DOHH2 (cell line): ENCODE data around the gene TMEM30A.

Source experiments
- H3F3A ChIP-seq: fragments of 200-600 bp; sonication (generic), shearing (Covaris generic); 2 replicates; pipeline ENCODE4 v1.6.0; 2016; ENCODE audit warnings: antibody characterized with exemption, mild to moderate bottlenecking; ENCODE audit not compliant: control insufficient read depth, insufficient read depth
- H3K27ac ChIP-seq: fragments of 200-600 bp; sonication (generic); 2 replicates; pipeline ENCODE4 v1.5.1; 2014; ENCODE audit warnings: low read depth, mild to moderate bottlenecking, low read length, moderate library complexity
- H3K27me3 ChIP-seq: fragments of 200-600 bp; sonication (generic); 2 replicates; pipeline ENCODE4 v1.6.1; 2014; ENCODE audit warnings: mild to moderate bottlenecking, low read length, mixed read lengths; ENCODE audit not compliant: control insufficient read depth
- H3K36me3 ChIP-seq: fragments of 200-600 bp; sonication (generic); 2 replicates; pipeline ENCODE4 v1.6.1; 2014; ENCODE audit warnings: mild to moderate bottlenecking, low read length, moderate library complexity, mixed read lengths; ENCODE audit not compliant: control insufficient read depth
- H3K4me1 ChIP-seq: fragments of 200-600 bp; sonication (generic); 2 replicates; pipeline ENCODE4 v1.6.1; 2014; ENCODE audit warnings: mild to moderate bottlenecking, low read length, mixed read lengths; ENCODE audit not compliant: control insufficient read depth
- H3K4me2 ChIP-seq: fragments of 200-600 bp; sonication (generic); 2 replicates; pipeline ENCODE4 v1.6.0; 2014; ENCODE audit warnings: mild to moderate bottlenecking, low read length, moderate library complexity
- H3K4me3 ChIP-seq: fragments of 200-600 bp; sonication (generic); 2 replicates; pipeline ENCODE4 v1.5.1; 2014; ENCODE audit warnings: mild to moderate bottlenecking, low read length, mixed read lengths
- H3K79me2 ChIP-seq: fragments of 200-600 bp; sonication (generic); 2 replicates; pipeline ENCODE4 v1.6.1; 2014; ENCODE audit warnings: mild to moderate bottlenecking, low read length, mixed read lengths; ENCODE audit not compliant: control insufficient read depth
- H3K9me2 ChIP-seq: fragments of 200-600 bp; sonication (generic); replicated peaks from 2 replicates; pipeline ENCODE4 v1.6.1; 2014; ENCODE audit warnings: mild to moderate bottlenecking, low read length, mixed read lengths; ENCODE audit not compliant: control insufficient read depth
- H3K9me3 ChIP-seq: fragments of 200-600 bp; sonication (generic); 2 replicates; pipeline ENCODE4 v1.6.1; 2014; ENCODE audit warnings: antibody characterized with exemption, low read length, mixed read lengths; ENCODE audit not compliant: control insufficient read depth, insufficient read depth
- H4K20me1 ChIP-seq: fragments of 200-600 bp; sonication (generic); 2 replicates; pipeline ENCODE4 v1.6.0; 2014; ENCODE audit warnings: low read depth, mild to moderate bottlenecking, antibody characterized with exemption, low read length, moderate library complexity; ENCODE audit not compliant: control insufficient read depth, insufficient read depth
- CTCF ChIP-seq: fragments of 200-600 bp; sonication (generic); IDR thresholded peaks from one replicate; pipeline ENCODE4 v1.5.1; 2014; ENCODE audit warnings: antibody characterized with exemption, mild to moderate bottlenecking, low read depth, low read length; ENCODE audit not compliant: poor library complexity, severe bottlenecking
- EZH2phosphoT487 ChIP-seq: fragments of 200-600 bp; sonication (generic); IDR thresholded peaks from 2 replicates; pipeline ENCODE4 v1.6.1; 2017; ENCODE audit warnings: borderline replicate concordance, mild to moderate bottlenecking, antibody characterized with exemption, low read length, moderate library complexity, mixed read lengths

Gene TMEM30A

GRCh38 chr6:75308250-75308988 lies 23.8 kb upstream of the TMEM30A start:
- Histone ChIP-seq H3K27ac (no peak overlapping the region), H3K4me1 (no peaks in the 10 kb centered on the region), H3K9me2 (no peaks in the 10 kb centered on the region), H3F3A (no peaks in the 10 kb centered on the region), H4K20me1 (no peaks in the 10 kb centered on the region), H3K27me3 (peaks cover 13% of the 10 kb centered on the region; the same call in 1 of the 2 replicates), H3K9me3 (no peaks in the 10 kb centered on the region), H3K79me2 (no peaks in the 10 kb centered on the region), H3K4me3 (no peak overlapping the region), H3K4me2 (no peak overlapping the region), H3K36me3 (no peaks in the 10 kb centered on the region)
- no peak for TF ChIP-seq EZH2phosphoT487

- H3K27ac ChIP-seq, result no peak overlapping the region
- no peaks in the 10 kb centered on the region for H4K20me1 ChIP-seq
- no peaks in the 10 kb centered on the region for H3K36me3 ChIP-seq
- no peaks in the 10 kb centered on the region for H3K4me1 ChIP-seq
- no peaks in the 10 kb centered on the region for H3K9me3 ChIP-seq
- TF ChIP-seq CTCF (no peak), EZH2phosphoT487 (no peak)
- H3K4me2 ChIP-seq, result no peak overlapping the region
- peaks cover 13% of the 10 kb centered on the region; the same call in 1 of the 2 replicates for H3K27me3 ChIP-seq
- no peak overlapping the region for H3K4me3 ChIP-seq
- no peaks in the 10 kb centered on the region for H3K79me2 ChIP-seq
- H3K9me2 ChIP-seq, result no peaks in the 10 kb centered on the region
- H3F3A ChIP-seq, result no peaks in the 10 kb centered on the region
These were observed 22.9 kb upstream of the TMEM30A start for GRCh38 chr6:75307364-75308004.

GRCh38 chr6:75306064-75306463 lies 21.5 kb upstream of the TMEM30A start:
- H3K27me3 ChIP-seq, result peaks cover 13% of the 10 kb centered on the region; the same call in 1 of the 2 replicates
- no peak overlapping the region for H3K27ac ChIP-seq
- TF ChIP-seq EZH2phosphoT487, result no peak
- no peak for TF ChIP-seq CTCF
- no peaks in the 10 kb centered on the region for H4K20me1 ChIP-seq
- H3K36me3 ChIP-seq, result no peaks in the 10 kb centered on the region
- no peaks in the 10 kb centered on the region for H3K79me2 ChIP-seq
- H3K9me3 ChIP-seq, result no peaks in the 10 kb centered on the region
- H3F3A ChIP-seq, result no peaks in the 10 kb centered on the region
- H3K4me3 ChIP-seq, result no peak overlapping the region
- no peaks in the 10 kb centered on the region for H3K9me2 ChIP-seq
- no peak overlapping the region for H3K4me2 ChIP-seq
- H3K4me1 ChIP-seq, result no peaks in the 10 kb centered on the region

- H4K20me1 ChIP-seq, result no peaks in the 10 kb centered on the region
- no peaks in the 10 kb centered on the region for H3K9me3 ChIP-seq
- H3K4me1 ChIP-seq, result peaks cover 2% of the 10 kb centered on the region; the same call in 1 of the 2 replicates
- H3K79me2 ChIP-seq, result no peaks in the 10 kb centered on the region
- H3K36me3 ChIP-seq, result no peaks in the 10 kb centered on the region
- peaks cover 12% of the 10 kb centered on the region; the same call in 1 of the 2 replicates for H3K27me3 ChIP-seq
- H3K4me3 ChIP-seq, result no peak overlapping the region
- no peaks in the 10 kb centered on the region; the same call in 1 of the 2 replicates for H3F3A ChIP-seq
- H3K9me2 ChIP-seq, result no peaks in the 10 kb centered on the region
- TF ChIP-seq EZH2phosphoT487 (no peak), CTCF (no peak)
- H3K4me2 ChIP-seq, result no peak overlapping the region
- no peak overlapping the region for H3K27ac ChIP-seq
These were observed 21.0 kb upstream of the TMEM30A start for GRCh38 chr6:75305573-75305972.
